GM12878 (cell line): ENCODE data around the gene NTN1. TPM values are rescaled to one million over a fixed set of nuclear protein-coding genes. Genes with fewer than 3 reads are reported as not detected.

ENCODE experiments used
- BCL11A ChIP-seq: IDR thresholded peaks from 2 replicates; pipeline ENCODE4 v1.6.1; 2011; ENCODE audit warnings: low read depth, low read length
- BHLHE40 ChIP-seq, 2 experiments: fragments of 450-650 bp in 1 of 2; IDR thresholded peaks; 2 replicates each; pipeline ENCODE4 v1.6.1; 2011 to 2017; ENCODE audit warnings: low read depth in 2 of 2, borderline replicate concordance in 1 of 2, improper control_type of control experiment in 1 of 2, low read length in 1 of 2, mild to moderate bottlenecking in 1 of 2
- CHD1 ChIP-seq: IDR thresholded peaks from 2 replicates; pipeline ENCODE4 v1.6.1; 2012; ENCODE audit warnings: low read depth, low read length, improper control_type of control experiment
- CHD2 ChIP-seq: IDR thresholded peaks from 2 replicates; pipeline ENCODE4 v1.6.1; 2011; ENCODE audit warnings: low read depth, low read length, improper control_type of control experiment, borderline replicate concordance
- CREB1 ChIP-seq: IDR thresholded peaks from 2 replicates; pipeline ENCODE4 v1.6.1; 2012; ENCODE audit warnings: low read depth, mild to moderate bottlenecking, inconsistent platforms
- HCFC1 ChIP-seq: fragments of 150-350 bp; IDR thresholded peaks from 2 replicates; pipeline ENCODE4 v1.6.1; 2014; ENCODE audit warnings: low read length
- NFXL1 ChIP-seq: fragments of 450-650 bp; IDR thresholded peaks from 2 replicates; pipeline ENCODE4 v1.6.1; 2017; ENCODE audit warnings: antibody characterized with exemption, mild to moderate bottlenecking, borderline replicate concordance
- NFYB ChIP-seq: IDR thresholded peaks from 2 replicates; pipeline ENCODE4 v1.6.1; 2011; ENCODE audit warnings: low read depth, mild to moderate bottlenecking, low read length, improper control_type of control experiment, moderate library complexity; ENCODE audit not compliant: insufficient read depth
- NRF1 ChIP-seq: conservative IDR thresholded peaks from 2 replicates; pipeline ENCODE4 v1.6.1; 2011; ENCODE audit warnings: mild to moderate bottlenecking, low read depth, low read length, improper control_type of control experiment
- RFX5 ChIP-seq: IDR thresholded peaks from 2 replicates; pipeline ENCODE4 v1.6.1; 2011; ENCODE audit warnings: low read depth, low read length, improper control_type of control experiment
- SMAD5 ChIP-seq: IDR thresholded peaks from 2 replicates; pipeline ENCODE4 v1.6.1; 2016; ENCODE audit warnings: antibody characterized with exemption, low read depth
- ZBED1 ChIP-seq: IDR thresholded peaks from 2 replicates; pipeline ENCODE4 v1.6.1; 2016; ENCODE audit warnings: borderline replicate concordance
- ZNF207 ChIP-seq: fragments of 450-650 bp; IDR thresholded peaks from 2 replicates; pipeline ENCODE4 v1.6.1; 2014; ENCODE audit warnings: antibody characterized with exemption, mild to moderate bottlenecking, borderline replicate concordance
- ZNF384 ChIP-seq: IDR thresholded peaks from 2 replicates; pipeline ENCODE4 v1.6.1; 2012; ENCODE audit warnings: low read depth, mild to moderate bottlenecking, low read length, improper control_type of control experiment, borderline replicate concordance
- ZNF622 ChIP-seq: fragments of 450-650 bp; IDR thresholded peaks from 2 replicates; pipeline ENCODE4 v1.6.1; 2017; ENCODE audit warnings: mild to moderate bottlenecking, inconsistent platforms
- polyA plus RNA-seq, 11 experiments: library from polyadenylated mRNA; depleted of rRNA in 4 of 11; unstranded in 6 of 11; stranded (reverse) in 5 of 11; fragments of >200 nt; fragmentation: Nextera tagmentation in 4 of 11; fragmentation: Illumina TruSeq in 1 of 11; extraction: Ambion mirVana in 4 of 11; extraction: Trizol in 1 of 11; gene quantifications; 1 replicate in 1 of 11; 2 replicates in 10 of 11; pipeline versions ENCODE4 v1.2.1 to v1.2.3, GENCODE V29; 2011 to 2016; ENCODE audit warnings: inconsistent platforms in 2 of 11, missing spikeins in 2 of 11, low read depth in 1 of 11
- total RNA-seq, 4 experiments: library from RNA; depleted of rRNA in 3 of 4; stranded (reverse); fragments of >200 nt in 3 of 4; fragmentation: Illumina TruSeq in 1 of 4; extraction: Trizol in 1 of 4; gene quantifications; 2 replicates each; pipeline versions ENCODE4 v1.2.1 to v1.2.3, GENCODE V29; 2013 to 2021
- TF ChIP-seq, protein P1 (sequence below): fragments of 450-650 bp; IDR thresholded peaks from 2 replicates; pipeline ENCODE4 v1.6.1; 2018; ENCODE audit warnings: mild to moderate bottlenecking, low read depth, moderate library complexity; ENCODE audit not compliant: partially characterized antibody
- TF ChIP-seq, protein P2 (sequence below): IDR thresholded peaks from 2 replicates; pipeline ENCODE4 v1.6.1; 2012; ENCODE audit warnings: low read length, inconsistent platforms
- TF ChIP-seq, protein P3 (sequence below): fragments of 150-350 bp; IDR thresholded peaks from 2 replicates; pipeline ENCODE4 v1.6.1; 2016; ENCODE audit warnings: low read depth, low read length

Gene NTN1
- total and polyA plus RNA-seq, 10 of the 15 experiments (the other 5 are each of a cell fraction or from before 2014, with no cell fraction given), result 0.02 to 0.89 (median 0.35) TPM

GRCh38 chr17:9166788-9167187 is 145.5 kb downstream of the NTN1 start (continued):
- TF ChIP-seq, protein P1, sequence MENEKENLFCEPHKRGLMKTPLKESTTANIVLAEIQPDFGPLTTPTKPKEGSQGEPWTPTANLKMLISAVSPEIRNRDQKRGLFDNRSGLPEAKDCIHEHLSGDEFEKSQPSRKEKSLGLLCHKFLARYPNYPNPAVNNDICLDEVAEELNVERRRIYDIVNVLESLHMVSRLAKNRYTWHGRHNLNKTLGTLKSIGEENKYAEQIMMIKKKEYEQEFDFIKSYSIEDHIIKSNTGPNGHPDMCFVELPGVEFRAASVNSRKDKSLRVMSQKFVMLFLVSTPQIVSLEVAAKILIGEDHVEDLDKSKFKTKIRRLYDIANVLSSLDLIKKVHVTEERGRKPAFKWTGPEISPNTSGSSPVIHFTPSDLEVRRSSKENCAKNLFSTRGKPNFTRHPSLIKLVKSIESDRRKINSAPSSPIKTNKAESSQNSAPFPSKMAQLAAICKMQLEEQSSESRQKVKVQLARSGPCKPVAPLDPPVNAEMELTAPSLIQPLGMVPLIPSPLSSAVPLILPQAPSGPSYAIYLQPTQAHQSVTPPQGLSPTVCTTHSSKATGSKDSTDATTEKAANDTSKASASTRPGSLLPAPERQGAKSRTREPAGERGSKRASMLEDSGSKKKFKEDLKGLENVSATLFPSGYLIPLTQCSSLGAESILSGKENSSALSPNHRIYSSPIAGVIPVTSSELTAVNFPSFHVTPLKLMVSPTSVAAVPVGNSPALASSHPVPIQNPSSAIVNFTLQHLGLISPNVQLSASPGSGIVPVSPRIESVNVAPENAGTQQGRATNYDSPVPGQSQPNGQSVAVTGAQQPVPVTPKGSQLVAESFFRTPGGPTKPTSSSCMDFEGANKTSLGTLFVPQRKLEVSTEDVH, result no peak
- no peak for TF ChIP-seq CREB1
- TF ChIP-seq, protein P2, sequence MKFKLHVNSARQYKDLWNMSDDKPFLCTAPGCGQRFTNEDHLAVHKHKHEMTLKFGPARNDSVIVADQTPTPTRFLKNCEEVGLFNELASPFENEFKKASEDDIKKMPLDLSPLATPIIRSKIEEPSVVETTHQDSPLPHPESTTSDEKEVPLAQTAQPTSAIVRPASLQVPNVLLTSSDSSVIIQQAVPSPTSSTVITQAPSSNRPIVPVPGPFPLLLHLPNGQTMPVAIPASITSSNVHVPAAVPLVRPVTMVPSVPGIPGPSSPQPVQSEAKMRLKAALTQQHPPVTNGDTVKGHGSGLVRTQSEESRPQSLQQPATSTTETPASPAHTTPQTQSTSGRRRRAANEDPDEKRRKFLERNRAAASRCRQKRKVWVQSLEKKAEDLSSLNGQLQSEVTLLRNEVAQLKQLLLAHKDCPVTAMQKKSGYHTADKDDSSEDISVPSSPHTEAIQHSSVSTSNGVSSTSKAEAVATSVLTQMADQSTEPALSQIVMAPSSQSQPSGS, result no peak
- TF ChIP-seq ZNF207, result no peak
- TF ChIP-seq ZBED1, result no peak
- no peak for TF ChIP-seq HCFC1
- TF ChIP-seq BCL11A, result no peak
- no peak for TF ChIP-seq NFYB
- no peak for TF ChIP-seq NFXL1
- no peak for TF ChIP-seq RFX5
- TF ChIP-seq, protein P3, sequence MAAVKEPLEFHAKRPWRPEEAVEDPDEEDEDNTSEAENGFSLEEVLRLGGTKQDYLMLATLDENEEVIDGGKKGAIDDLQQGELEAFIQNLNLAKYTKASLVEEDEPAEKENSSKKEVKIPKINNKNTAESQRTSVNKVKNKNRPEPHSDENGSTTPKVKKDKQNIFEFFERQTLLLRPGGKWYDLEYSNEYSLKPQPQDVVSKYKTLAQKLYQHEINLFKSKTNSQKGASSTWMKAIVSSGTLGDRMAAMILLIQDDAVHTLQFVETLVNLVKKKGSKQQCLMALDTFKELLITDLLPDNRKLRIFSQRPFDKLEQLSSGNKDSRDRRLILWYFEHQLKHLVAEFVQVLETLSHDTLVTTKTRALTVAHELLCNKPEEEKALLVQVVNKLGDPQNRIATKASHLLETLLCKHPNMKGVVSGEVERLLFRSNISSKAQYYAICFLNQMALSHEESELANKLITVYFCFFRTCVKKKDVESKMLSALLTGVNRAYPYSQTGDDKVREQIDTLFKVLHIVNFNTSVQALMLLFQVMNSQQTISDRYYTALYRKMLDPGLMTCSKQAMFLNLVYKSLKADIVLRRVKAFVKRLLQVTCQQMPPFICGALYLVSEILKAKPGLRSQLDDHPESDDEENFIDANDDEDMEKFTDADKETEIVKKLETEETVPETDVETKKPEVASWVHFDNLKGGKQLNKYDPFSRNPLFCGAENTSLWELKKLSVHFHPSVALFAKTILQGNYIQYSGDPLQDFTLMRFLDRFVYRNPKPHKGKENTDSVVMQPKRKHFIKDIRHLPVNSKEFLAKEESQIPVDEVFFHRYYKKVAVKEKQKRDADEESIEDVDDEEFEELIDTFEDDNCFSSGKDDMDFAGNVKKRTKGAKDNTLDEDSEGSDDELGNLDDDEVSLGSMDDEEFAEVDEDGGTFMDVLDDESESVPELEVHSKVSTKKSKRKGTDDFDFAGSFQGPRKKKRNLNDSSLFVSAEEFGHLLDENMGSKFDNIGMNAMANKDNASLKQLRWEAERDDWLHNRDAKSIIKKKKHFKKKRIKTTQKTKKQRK, result no peak
- TF ChIP-seq ZNF384, result no peak
- no peak for TF ChIP-seq CHD1
- TF ChIP-seq NRF1, result no peak
- TF ChIP-seq BHLHE40 (IDR thresholded peaks at IDR 0.05; ENCODE audit: borderline replicate concordance in 1 of 2, low read depth in 2 of 2, low read length in 1 of 2), result no peak
- TF ChIP-seq SMAD5, result no peak
- no peak for TF ChIP-seq ZNF622
- no peak for TF ChIP-seq CHD2
